Duodenal mucosa (tissue), 2 donors: ENCODE data around the gene KANTR.

Experiments
- H3K27ac ChIP-seq: one replicate; pipeline ENCODE4 v1.7.0; 2013; ENCODE audit warnings: low read depth, low read length
- H3K27me3 ChIP-seq, 2 donors: one replicate each; pipeline ENCODE4 v1.7.0; 2013; ENCODE audit warnings: low read length in 2 of 2, control low read depth in 1 of 2; ENCODE audit not compliant: insufficient read depth in 2 of 2, control insufficient read depth in 1 of 2
- H3K36me3 ChIP-seq, 2 donors: one replicate each; pipeline ENCODE4 v1.7.0; 2013; ENCODE audit warnings: low read length in 2 of 2, control low read depth in 1 of 2; ENCODE audit not compliant: insufficient read depth in 2 of 2, control insufficient read depth in 1 of 2
- H3K4me1 ChIP-seq, 2 donors: one replicate each; pipeline ENCODE4 v1.7.0; 2013; ENCODE audit warnings: low read length in 2 of 2, control low read depth in 1 of 2; ENCODE audit not compliant: insufficient read depth in 2 of 2, control insufficient read depth in 1 of 2
- H3K4me3 ChIP-seq, 2 donors: one replicate each; pipeline ENCODE4 v1.7.0; 2013; ENCODE audit warnings: low read length in 2 of 2, low read depth in 1 of 2
- H3K9ac ChIP-seq, 2 donors: one replicate each; pipeline ENCODE4 v1.7.0; 2013; ENCODE audit warnings: low read length in 2 of 2, low read depth in 1 of 2
- H3K9me3 ChIP-seq, 2 donors: one replicate each; pipeline ENCODE4 v1.7.0; 2013; ENCODE audit warnings: low read length in 2 of 2, control low read depth in 1 of 2; ENCODE audit not compliant: control insufficient read depth in 1 of 2

The KANTR gene

DNA sequence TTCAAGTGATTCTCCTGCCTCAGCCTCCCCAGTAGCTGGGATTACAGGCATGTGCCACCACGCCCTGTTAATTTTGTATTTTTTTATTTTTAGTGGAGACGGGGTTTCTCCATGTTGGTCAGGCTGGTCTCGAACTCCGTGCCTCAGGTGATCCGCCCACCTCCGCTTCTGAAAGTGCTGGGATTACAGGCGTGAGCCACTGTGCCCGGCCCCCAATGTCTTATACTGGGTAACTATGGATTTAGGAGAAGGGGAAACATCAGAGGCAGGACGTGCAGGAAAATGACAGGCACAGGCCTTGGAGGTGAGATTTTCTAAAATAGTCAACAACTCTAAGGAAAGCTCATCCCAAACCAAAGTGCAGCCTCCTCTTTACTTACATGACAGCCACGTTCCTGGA, 22.9 kb upstream of the KANTR start:
- no peak overlapping the region for H3K27ac ChIP-seq
- H3K4me3 ChIP-seq = no peak overlapping the region
- H3K36me3 ChIP-seq = no peaks in the 10 kb centered on the region
- peaks cover 5 to 6% of the 10 kb centered on the region in 2 donors for H3K4me1 ChIP-seq
- H3K27me3 ChIP-seq = no peaks in the 10 kb centered on the region
- H3K9me3 ChIP-seq = no peaks in the 10 kb centered on the region
- H3K9ac ChIP-seq = no peak overlapping the region

- H3K27ac ChIP-seq = no peak overlapping the region
- H3K4me1 ChIP-seq = peaks cover 5 to 6% of the 10 kb centered on the region in 2 donors
- H3K4me3 ChIP-seq = peak overlapping the region; percentile 73 to 89
- H3K9ac ChIP-seq = peak overlapping the region; percentile 43 to 70
- H3K27me3 ChIP-seq = no peaks in the 10 kb centered on the region
- no peaks in the 10 kb centered on the region for H3K36me3 ChIP-seq
- no peaks in the 10 kb centered on the region for H3K9me3 ChIP-seq
These were observed 22.1 kb upstream of the KANTR start for GRCh38 chrX:53071604-53072417.

DNA sequence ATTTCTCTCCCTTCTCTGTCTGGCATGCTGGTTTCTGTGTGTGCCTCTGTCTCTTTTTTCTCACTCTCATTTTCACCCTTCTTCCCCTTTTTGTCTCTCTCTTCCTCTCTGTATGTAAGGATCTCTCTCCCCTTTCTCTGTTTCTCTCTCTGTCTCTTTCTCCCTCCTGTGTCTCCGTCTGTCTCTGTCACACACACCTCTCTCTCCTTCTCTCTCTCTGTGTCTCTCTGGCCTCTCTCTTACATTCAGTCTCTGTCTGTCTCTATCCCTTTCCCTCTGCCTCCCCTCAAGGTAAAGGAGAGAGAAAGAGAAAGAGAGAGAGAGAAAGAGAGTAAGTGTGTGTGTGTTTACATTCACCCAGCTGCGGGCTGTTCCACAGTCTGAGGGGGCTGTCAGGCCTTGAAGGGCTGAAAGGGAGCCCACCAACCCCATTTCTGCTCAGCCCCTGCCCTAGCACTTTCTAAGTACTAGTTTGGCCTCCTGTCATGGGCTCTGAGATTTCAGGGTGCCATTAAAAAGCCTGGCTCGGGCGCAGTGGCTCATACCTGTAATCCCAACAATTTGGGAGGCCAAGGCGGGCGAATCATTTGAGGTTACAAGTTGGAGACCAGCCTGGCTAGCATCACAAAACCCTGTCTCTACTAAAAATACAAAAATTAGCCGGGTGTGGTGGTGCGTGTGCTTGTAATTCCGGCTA, 21.4 kb upstream of the KANTR start:
- H3K36me3 ChIP-seq = no peaks in the 10 kb centered on the region
- H3K9me3 ChIP-seq = no peaks in the 10 kb centered on the region
- no peak overlapping the region for H3K27ac ChIP-seq
- H3K4me3 ChIP-seq = peak overlapping the region in 1 of 2 donors; percentile 89
- no peaks in the 10 kb centered on the region for H3K27me3 ChIP-seq
- H3K9ac ChIP-seq = no peak overlapping the region
- H3K4me1 ChIP-seq = peaks cover 5 to 6% of the 10 kb centered on the region in 2 donors

DNA sequence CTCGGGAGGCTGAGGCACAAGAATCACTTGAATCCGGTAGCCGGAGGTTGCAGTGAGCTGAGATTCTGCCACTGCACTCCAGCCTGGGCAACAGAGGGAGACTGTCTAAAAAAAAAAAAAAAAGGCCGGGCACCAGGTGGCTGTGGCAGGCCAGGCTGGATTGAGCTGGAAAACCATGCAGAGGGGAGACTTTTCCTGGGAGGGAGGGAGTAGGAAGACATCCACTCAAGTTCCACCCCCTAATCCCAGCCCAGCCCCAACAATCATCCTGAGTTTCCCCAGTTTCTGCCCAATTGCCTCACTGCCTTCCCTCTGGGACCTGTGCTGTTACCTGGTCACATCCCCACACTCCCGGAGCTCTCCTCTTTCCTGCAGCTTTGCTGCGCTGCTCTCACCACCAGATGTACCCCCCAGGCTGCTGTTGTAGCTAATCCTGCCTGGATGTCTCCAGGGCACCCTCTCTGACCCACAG, 20.8 kb upstream of the KANTR start:
- Histone ChIP-seq H3K9me3 (no peaks in the 10 kb centered on the region), H3K27ac (no peak overlapping the region), H3K4me3 (no peak overlapping the region), H3K27me3 (no peaks in the 10 kb centered on the region), H3K36me3 (no peaks in the 10 kb centered on the region), H3K4me1 (peaks cover 5 to 6% of the 10 kb centered on the region in 2 donors), H3K9ac (no peak overlapping the region)

- Histone ChIP-seq H3K4me3 (no peak overlapping the region), H3K9ac (no peak overlapping the region), H3K4me1 (peaks cover 5 to 6% of the 10 kb centered on the region in 2 donors), H3K27me3 (no peaks in the 10 kb centered on the region), H3K36me3 (no peaks in the 10 kb centered on the region), H3K27ac (no peak overlapping the region), H3K9me3 (no peaks in the 10 kb centered on the region)
These were observed 18.9 kb upstream of the KANTR start for GRCh38 chrX:53075011-53075410.

- H3K4me1 ChIP-seq = peaks cover 5% of the 10 kb centered on the region in 2 donors
- no peak overlapping the region for H3K27ac ChIP-seq
- no peak overlapping the region for H3K4me3 ChIP-seq
- no peak overlapping the region for H3K9ac ChIP-seq
- no peaks in the 10 kb centered on the region for H3K36me3 ChIP-seq
- no peaks in the 10 kb centered on the region for H3K27me3 ChIP-seq
- H3K9me3 ChIP-seq = no peaks in the 10 kb centered on the region
These were observed 17.3 kb upstream of the KANTR start for GRCh38 chrX:53076671-53077070.

DNA sequence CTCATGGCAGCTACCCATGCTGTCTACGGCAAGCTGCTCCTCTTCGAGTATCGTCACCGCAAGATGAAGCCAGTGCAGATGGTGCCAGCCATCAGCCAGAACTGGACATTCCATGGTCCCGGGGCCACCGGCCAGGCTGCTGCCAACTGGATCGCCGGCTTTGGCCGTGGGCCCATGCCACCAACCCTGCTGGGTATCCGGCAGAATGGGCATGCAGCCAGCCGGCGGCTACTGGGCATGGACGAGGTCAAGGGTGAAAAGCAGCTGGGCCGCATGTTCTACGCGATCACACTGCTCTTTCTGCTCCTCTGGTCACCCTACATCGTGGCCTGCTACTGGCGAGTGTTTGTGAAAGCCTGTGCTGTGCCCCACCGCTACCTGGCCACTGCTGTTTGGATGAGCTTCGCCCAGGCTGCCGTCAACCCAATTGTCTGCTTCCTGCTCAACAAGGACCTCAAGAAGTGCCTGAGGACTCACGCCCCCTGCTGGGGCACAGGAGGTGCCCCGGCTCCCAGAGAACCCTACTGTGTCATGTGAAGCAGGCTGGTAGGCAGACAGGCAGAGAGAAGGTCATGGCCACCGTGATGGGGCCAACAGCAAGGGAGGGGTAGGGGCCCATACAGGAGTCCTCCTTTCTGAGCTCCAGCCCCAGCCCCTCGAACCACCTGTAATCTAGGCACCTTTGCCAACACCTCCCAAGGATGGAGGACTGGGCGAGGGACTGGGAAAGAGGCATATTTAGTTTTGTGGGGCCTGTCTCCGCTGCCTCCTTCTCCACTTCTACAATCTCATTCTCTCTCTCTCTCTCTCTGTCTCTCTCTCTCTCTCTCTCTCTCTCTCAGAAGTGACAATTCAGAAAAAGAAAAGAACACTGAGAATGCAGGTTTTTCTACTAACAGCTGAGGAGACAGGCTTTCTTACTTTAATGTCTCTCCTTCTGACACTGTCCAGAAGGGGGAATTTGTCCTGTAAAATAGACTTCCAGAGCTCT, 16.4 kb upstream of the KANTR start:
- no peak overlapping the region for H3K27ac ChIP-seq
- no peaks in the 10 kb centered on the region for H3K27me3 ChIP-seq
- H3K4me3 ChIP-seq = no peak overlapping the region

GRCh38 chrX:53078943-53079342, 15.0 kb upstream of the KANTR start:
- Histone ChIP-seq H3K4me3 (no peak overlapping the region), H3K27me3 (no peaks in the 10 kb centered on the region), H3K36me3 (no peaks in the 10 kb centered on the region), H3K27ac (no peak overlapping the region), H3K4me1 (peaks cover 0 to 10% of the 10 kb centered on the region in 2 donors), H3K9me3 (no peaks in the 10 kb centered on the region), H3K9ac (no peak overlapping the region)

More for the DNA sequence above, 16.4 kb upstream of the KANTR start:
- H3K4me1 ChIP-seq = peaks cover 0 to 1% of the 10 kb centered on the region in 2 donors
- no peaks in the 10 kb centered on the region for H3K9me3 ChIP-seq
- H3K9ac ChIP-seq = no peak overlapping the region
- H3K36me3 ChIP-seq = no peaks in the 10 kb centered on the region

DNA sequence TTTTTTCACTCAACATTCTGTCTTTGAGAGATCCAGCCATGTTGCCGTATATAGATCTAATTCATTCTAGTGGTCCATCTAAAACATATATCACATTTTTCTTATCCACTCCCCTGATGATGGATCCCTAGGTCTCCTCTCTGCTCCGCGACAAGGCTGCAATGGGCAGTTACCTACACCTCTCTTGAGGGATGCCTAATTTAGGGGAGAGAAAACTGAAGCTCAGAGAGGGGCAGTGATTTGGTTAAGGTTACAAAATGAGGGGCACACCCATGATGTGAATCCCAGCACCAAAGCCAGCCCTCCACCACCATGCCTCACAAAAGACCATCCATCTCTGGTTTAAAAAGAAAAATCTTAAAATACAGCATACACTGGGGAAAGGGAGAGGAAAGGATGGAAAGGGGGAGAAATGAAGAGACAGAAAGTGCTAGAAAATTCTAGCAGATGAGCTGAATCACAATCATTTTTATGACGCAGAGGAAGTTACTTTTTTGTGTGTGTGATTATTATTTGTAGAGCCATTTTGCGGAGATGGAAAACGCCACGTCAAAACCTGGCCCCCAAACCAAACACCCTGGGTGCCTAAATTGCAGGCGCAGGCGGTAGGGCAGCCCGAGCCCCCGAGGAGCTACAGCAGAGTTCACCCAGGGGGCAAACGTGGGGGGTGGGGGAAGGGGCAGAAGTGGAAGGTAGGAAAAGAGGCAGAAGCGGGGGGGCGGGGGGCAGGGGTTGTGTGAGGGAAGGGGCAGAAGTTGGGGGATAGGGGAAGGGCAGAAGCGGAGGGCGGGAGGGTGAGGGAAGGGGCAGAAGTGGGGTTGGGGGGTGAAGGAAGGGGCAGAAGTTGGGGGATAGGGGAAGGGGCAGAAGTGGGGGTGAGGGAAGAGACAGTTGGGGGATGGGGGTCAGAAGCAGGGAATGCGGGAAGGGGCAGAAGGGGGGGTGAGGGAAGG, 13.0 kb upstream of the KANTR start:
- no peak overlapping the region for H3K4me3 ChIP-seq
- H3K9me3 ChIP-seq = no peaks in the 10 kb centered on the region
- no peaks in the 10 kb centered on the region for H3K27me3 ChIP-seq
- no peak overlapping the region for H3K27ac ChIP-seq
- H3K9ac ChIP-seq = no peak overlapping the region
- H3K36me3 ChIP-seq = peaks cover 0 to 9% of the 10 kb centered on the region in 2 donors
- peaks cover 0 to 11% of the 10 kb centered on the region in 2 donors for H3K4me1 ChIP-seq
